ENCODE results near the gene DNMT3B. TPM values are rescaled to one million over a fixed set of nuclear protein-coding genes. Genes with fewer than 3 reads are reported as not detected.

The DNMT3B gene
- total and polyA plus RNA-seq, 7 experiments from 2014 or later, result 0.32 to 2.5 (median 0.66) TPM

DNA sequence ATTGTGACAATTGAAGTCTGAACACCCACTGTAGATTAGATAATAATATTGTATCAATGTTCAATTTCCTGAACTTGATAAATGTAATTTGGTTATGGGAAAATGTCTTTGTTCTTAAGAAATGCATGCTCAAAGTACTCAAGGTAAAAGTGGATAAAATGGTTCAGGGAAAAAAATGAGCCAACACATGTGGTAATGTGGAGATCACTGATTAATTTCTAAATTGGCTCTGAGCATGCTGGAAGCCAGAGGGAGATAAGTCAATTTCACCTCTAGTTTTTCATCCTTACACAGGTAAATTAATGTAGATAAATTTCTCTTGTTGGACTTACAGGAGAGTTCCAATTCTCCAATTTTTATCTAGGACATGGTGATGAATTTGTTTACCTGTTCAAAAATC lies 10.9 kb upstream of the DNMT3B start:
- H3K4me1 ChIP-seq (ENCODE audit: control insufficient read depth in 2 of 2, insufficient read depth in 2 of 2, low read length in 2 of 2), result no peaks in the 10 kb centered on the region
- intact Hi-C loops (cut with micrococcal nuclease), result no loop called here
- no peak overlapping the region for H3K27ac ChIP-seq (ENCODE audit: low read depth, low read length)
- DNase-seq (no peak), ATAC-seq (no peak)
- Mint-ChIP-seq H3K27ac (no peak overlapping the region), H3K27me3 (peaks cover 0 to 3% (median 0%) of the 10 kb centered on the region in 5 donors), H3K4me3 (no peak overlapping the region), H3K4me1 (peaks cover 0 to 5% (median 0%) of the 10 kb centered on the region in 7 donors), H3K36me3 (no peaks in the 10 kb centered on the region), H3K9me3 (no peaks in the 10 kb centered on the region)
- CTCF ChIA-PET, result no interaction called here
- H3K36me3 ChIP-seq (ENCODE audit: control insufficient read depth in 2 of 3, insufficient read depth in 3 of 3, low read length in 3 of 3), result no peaks in the 10 kb centered on the region
- no peaks in the 10 kb centered on the region for H3K27me3 ChIP-seq (ENCODE audit: control insufficient read depth in 2 of 2, insufficient read depth in 2 of 2, low read length in 2 of 2)
- POLR2A ChIA-PET, result no interaction called here
- no peaks in the 10 kb centered on the region for H3K9me3 ChIP-seq (ENCODE audit: control insufficient read depth in 2 of 3, low read length in 3 of 3)
- H3K4me3 ChIP-seq (ENCODE audit: low read length), result no peak overlapping the region

DNA sequence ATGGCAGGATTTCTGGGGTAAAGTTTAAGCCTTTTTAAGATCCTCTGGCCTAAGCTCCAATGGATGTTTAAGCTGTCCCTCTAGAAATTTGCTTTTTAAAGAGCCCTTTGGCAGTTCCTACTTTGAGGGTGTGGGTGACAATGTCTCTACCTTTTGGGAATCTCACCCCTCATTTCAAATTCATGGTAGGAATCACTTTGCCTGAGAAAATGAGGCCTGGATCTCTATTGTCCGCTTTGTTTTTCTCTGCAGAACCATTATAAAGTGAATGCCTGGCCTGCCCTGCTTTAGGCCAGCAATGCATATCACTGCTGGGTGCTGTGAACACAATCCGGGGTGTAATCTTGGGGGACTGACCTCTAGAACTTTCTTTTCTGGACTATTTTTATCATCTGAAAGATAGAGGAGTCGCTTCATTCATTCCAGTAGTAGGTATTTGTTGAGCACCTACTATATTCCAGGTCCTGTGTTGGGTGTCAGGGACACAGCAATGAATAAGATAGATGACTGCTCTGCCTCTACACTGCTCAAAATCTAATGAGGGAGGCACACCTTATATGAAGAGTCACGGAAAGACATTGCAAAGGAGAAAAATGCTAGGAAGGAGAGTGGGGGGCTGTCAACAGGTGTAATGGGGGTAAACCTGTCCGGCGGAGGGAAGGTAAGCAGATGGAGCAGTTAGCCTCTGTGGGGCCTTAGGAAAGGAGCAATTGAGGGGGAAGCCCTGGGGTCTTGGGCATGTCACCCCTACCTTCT lies 10.3 kb upstream of the DNMT3B start:
- Mint-ChIP-seq H3K27me3 (peaks cover 0 to 3% (median 0%) of the 10 kb centered on the region in 5 donors), H3K36me3 (no peaks in the 10 kb centered on the region), H3K4me3 (no peak overlapping the region), H3K9me3 (no peaks in the 10 kb centered on the region), H3K4me1 (peaks cover 0 to 5% (median 0%) of the 10 kb centered on the region in 7 donors), H3K27ac (no peak overlapping the region)
- intact Hi-C loops (cut with micrococcal nuclease), result no loop called here
- Histone ChIP-seq H3K4me1 (ENCODE audit: control insufficient read depth in 2 of 2, insufficient read depth in 2 of 2, low read length in 2 of 2) (no peaks in the 10 kb centered on the region), H3K4me3 (ENCODE audit: low read length) (no peak overlapping the region), H3K27ac (ENCODE audit: low read depth, low read length) (no peak overlapping the region), H3K27me3 (ENCODE audit: control insufficient read depth in 2 of 2, insufficient read depth in 2 of 2, low read length in 2 of 2) (no peaks in the 10 kb centered on the region), H3K9me3 (ENCODE audit: control insufficient read depth in 2 of 3, low read length in 3 of 3) (no peaks in the 10 kb centered on the region), H3K36me3 (ENCODE audit: control insufficient read depth in 2 of 3, insufficient read depth in 3 of 3, low read length in 3 of 3) (no peaks in the 10 kb centered on the region)
- DNase-seq (no peak), ATAC-seq (no peak)
- ChIA-PET POLR2A (interaction anchor here (0.6 kb wide), 1 partner anchor 346 kb away, joined by 3 read pairs; no protein-coding TSS in a partner anchor), CTCF (no interaction called here)

DNA sequence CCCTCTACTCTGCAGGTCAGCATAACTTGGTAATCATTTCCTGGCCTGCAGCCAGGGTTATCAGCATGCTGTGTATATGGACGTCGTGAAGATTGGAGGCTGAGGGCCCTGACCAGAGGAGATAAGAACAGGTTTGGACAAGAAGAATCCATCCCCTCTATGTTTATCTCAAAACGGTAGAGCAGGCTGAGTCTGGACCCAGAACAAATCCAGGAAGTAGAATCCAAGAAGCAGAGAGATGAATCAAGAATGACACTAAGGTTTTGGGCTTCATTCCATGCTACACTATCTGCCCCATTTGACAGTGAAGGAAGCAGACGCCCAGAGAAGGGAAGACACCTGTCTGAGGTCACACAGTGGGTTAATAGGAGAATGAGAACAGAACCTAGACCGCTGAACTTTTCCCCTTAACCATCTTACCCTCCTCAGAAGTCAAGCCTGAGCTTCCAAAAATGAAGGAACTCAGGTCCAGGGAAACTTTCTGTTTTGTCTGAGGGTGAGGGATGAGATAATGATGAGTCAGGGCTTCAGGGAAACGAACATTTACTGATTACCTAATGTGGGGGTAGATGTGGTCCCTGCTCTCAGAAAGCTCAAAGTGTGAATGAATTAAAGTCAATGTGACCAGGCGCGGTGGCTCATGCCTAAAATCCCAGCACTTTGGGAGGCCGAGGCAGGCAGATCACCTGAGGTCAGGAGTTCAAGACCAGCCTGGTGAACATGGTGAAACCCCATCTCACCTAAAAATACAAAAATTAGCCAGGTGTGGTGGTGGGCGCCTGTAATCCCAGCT lies 9.5 kb upstream of the DNMT3B start:
- no peaks in the 10 kb centered on the region for H3K9me3 ChIP-seq (ENCODE audit: control insufficient read depth in 2 of 3, low read length in 3 of 3)
- Mint-ChIP-seq H3K4me1 (peaks cover 0 to 5% (median 0%) of the 10 kb centered on the region in 7 donors), H3K9me3 (no peaks in the 10 kb centered on the region), H3K27me3 (peaks cover 0 to 3% (median 0%) of the 10 kb centered on the region in 5 donors), H3K36me3 (no peaks in the 10 kb centered on the region), H3K27ac (no peak overlapping the region), H3K4me3 (no peak overlapping the region)
- ATAC-seq (no peak), DNase-seq (no peak)
- no peaks in the 10 kb centered on the region for H3K36me3 ChIP-seq (ENCODE audit: control insufficient read depth in 2 of 3, insufficient read depth in 3 of 3, low read length in 3 of 3)
- intact Hi-C loops (cut with micrococcal nuclease), result no loop called here
- H3K4me3 ChIP-seq (ENCODE audit: low read length), result no peak overlapping the region
- H3K4me1 ChIP-seq (ENCODE audit: control insufficient read depth in 2 of 2, insufficient read depth in 2 of 2, low read length in 2 of 2), result no peaks in the 10 kb centered on the region
- H3K27ac ChIP-seq (ENCODE audit: low read depth, low read length), result no peak overlapping the region
- no peaks in the 10 kb centered on the region for H3K27me3 ChIP-seq (ENCODE audit: control insufficient read depth in 2 of 2, insufficient read depth in 2 of 2, low read length in 2 of 2)
- POLR2A ChIA-PET, result interaction anchor here (0.6 kb wide), 1 partner anchor 347 kb away, joined by 3 read pairs; no protein-coding TSS in a partner anchor
- CTCF ChIA-PET, result no interaction called here

DNA sequence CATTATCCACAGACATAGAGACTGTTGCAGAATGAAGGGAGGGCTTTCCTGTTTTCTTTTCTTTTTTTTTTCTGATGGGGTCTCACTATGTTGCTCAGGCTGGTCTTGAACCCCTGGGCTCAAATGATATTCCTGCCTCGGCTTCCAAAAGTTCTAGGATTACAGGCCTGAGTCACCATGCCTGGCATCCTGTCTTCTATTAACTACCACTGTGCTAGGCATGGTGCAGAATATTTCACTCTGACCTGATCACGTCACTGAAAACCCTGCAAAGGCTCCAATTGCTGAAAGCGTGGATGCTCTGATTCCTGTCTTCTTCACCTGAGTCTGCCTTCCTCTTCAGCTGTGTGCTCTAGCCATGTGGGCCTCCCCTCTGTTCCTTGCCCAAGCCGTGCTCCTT lies 8.5 kb upstream of the DNMT3B start:
- no peak for ATAC-seq
- Mint-ChIP-seq H3K4me1 (peaks cover 0 to 5% (median 0%) of the 10 kb centered on the region in 7 donors), H3K36me3 (no peaks in the 10 kb centered on the region), H3K27me3 (peaks cover 0 to 3% (median 0%) of the 10 kb centered on the region in 5 donors), H3K27ac (no peak overlapping the region), H3K9me3 (no peaks in the 10 kb centered on the region), H3K4me3 (no peak overlapping the region)
- no peak overlapping the region for H3K4me3 ChIP-seq (ENCODE audit: low read length)
- intact Hi-C loops (cut with micrococcal nuclease), result no loop called here
- no peaks in the 10 kb centered on the region for H3K9me3 ChIP-seq (ENCODE audit: control insufficient read depth in 2 of 3, low read length in 3 of 3)
- no peaks in the 10 kb centered on the region for H3K27me3 ChIP-seq (ENCODE audit: control insufficient read depth in 2 of 2, insufficient read depth in 2 of 2, low read length in 2 of 2)
- CTCF ChIA-PET, result no interaction called here
- POLR2A ChIA-PET, result no interaction called here
- H3K4me1 ChIP-seq (ENCODE audit: control insufficient read depth in 2 of 2, insufficient read depth in 2 of 2, low read length in 2 of 2), result no peaks in the 10 kb centered on the region
- no peak for DNase-seq
- H3K27ac ChIP-seq (ENCODE audit: low read depth, low read length), result no peak overlapping the region
- no peaks in the 10 kb centered on the region for H3K36me3 ChIP-seq (ENCODE audit: control insufficient read depth in 2 of 3, insufficient read depth in 3 of 3, low read length in 3 of 3)

DNA sequence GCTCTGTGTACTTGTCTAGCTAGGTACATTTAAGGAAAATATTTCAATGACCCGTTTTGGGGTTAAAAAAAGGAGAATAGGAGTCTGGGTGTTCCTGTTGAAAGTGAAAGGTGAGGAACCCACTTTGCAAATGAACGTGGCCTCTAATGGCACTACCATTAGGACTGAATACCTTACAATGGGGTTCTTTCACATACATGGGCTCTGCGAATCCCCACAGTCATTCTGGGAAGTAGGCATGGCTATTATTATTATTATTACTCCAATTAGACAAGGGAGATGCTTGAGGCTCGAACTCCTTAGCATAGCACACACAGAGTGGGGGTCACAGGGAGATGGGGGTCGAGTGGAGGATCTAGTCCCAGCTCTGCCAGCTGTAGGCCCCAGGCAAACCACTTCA lies 6.0 kb upstream of the DNMT3B start:
- H3K4me1 Mint-ChIP-seq, result peaks cover 1 to 8% (median 3%) of the 10 kb centered on the region in 7 donors
- intact Hi-C loops (cut with micrococcal nuclease), result no loop called here
- ChIA-PET POLR2A (interaction anchor here (0.6 to 1.6 kb wide), 3 partner anchors 13 to 34 kb away, joined by 3 to 4 read pairs (median 3); partner anchors contain the start of gene COMMD7), CTCF (no interaction called here)
- no peak for DNase-seq
- H3K27me3 ChIP-seq (ENCODE audit: control insufficient read depth in 2 of 2, insufficient read depth in 2 of 2, low read length in 2 of 2), result no peaks in the 10 kb centered on the region
- no peak overlapping the region for H3K27ac Mint-ChIP-seq
- no peak overlapping the region for H3K4me3 ChIP-seq (ENCODE audit: low read length)
- peaks cover 0 to 3% of the 10 kb centered on the region in 2 donors for H3K4me1 ChIP-seq (ENCODE audit: control insufficient read depth in 2 of 2, insufficient read depth in 2 of 2, low read length in 2 of 2)
- no peaks in the 10 kb centered on the region for H3K9me3 ChIP-seq (ENCODE audit: control insufficient read depth in 2 of 3, low read length in 3 of 3)
- H3K9me3 Mint-ChIP-seq, result no peaks in the 10 kb centered on the region
- H3K4me3 Mint-ChIP-seq, result no peak overlapping the region
- no peak overlapping the region for H3K27ac ChIP-seq (ENCODE audit: low read depth, low read length)
- no peaks in the 10 kb centered on the region for H3K36me3 ChIP-seq (ENCODE audit: control insufficient read depth in 2 of 3, insufficient read depth in 3 of 3, low read length in 3 of 3)
- H3K27me3 Mint-ChIP-seq, result peaks cover 0 to 3% (median 0%) of the 10 kb centered on the region in 5 donors
- H3K36me3 Mint-ChIP-seq, result no peaks in the 10 kb centered on the region
- ATAC-seq, result no peak

DNA sequence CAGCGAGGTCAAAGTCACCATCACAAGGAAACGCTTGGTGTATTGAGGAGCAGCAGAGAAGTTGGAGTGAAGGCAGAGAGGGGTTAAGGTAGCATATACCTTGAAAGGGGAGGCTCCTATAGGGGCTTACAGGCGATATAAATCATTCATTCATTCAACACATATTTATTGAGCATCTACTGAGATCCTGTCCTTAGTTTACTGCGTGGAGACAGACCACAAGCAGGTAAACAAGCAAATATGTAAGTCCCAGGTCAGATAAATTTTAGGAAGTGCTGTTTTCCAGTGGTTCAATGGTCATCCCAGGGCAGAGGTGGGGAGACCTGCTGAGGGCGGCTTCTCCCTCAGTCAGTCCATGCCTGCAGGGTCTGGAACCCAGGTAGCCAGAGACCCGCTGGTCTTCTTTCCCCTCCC lies 761 bp upstream of the DNMT3B start:
- ChIA-PET CTCF (no interaction called here), POLR2A (no interaction called here)
- intact Hi-C loops (cut with micrococcal nuclease), result no loop called here
- Histone ChIP-seq H3K36me3 (ENCODE audit: control insufficient read depth in 2 of 3, insufficient read depth in 3 of 3, low read length in 3 of 3) (no peaks in the 10 kb centered on the region), H3K27me3 (ENCODE audit: control insufficient read depth in 2 of 2, insufficient read depth in 2 of 2, low read length in 2 of 2) (no peaks in the 10 kb centered on the region), H3K4me3 (ENCODE audit: low read length) (peak overlapping the region; percentile 59), H3K9me3 (ENCODE audit: control insufficient read depth in 2 of 3, low read length in 3 of 3) (no peaks in the 10 kb centered on the region), H3K4me1 (ENCODE audit: control insufficient read depth in 2 of 2, insufficient read depth in 2 of 2, low read length in 2 of 2) (peaks cover 0 to 11% of the 10 kb centered on the region in 2 donors), H3K27ac (ENCODE audit: low read depth, low read length) (peak overlapping the region; percentile 11)
- Mint-ChIP-seq H3K36me3 (no peaks in the 10 kb centered on the region), H3K27ac (peak overlapping the region in 6 of 9 donors; percentile 4 to 94 (median 74)), H3K27me3 (peaks cover 0 to 25% (median 0%) of the 10 kb centered on the region in 5 donors), H3K4me3 (peak overlapping the region; percentile 73 to 89 (median 83)), H3K4me1 (peaks cover 8 to 30% (median 23%) of the 10 kb centered on the region in 7 donors), H3K9me3 (no peaks in the 10 kb centered on the region)
- no peak for ATAC-seq
- no peak for DNase-seq

Measured in naive thymus-derived CD4-positive, alpha-beta T cell (primary cell).